Endothelial cell of umbilical vein (primary cell): Measurements from ENCODE around the gene LINC01488. TPM values are rescaled to one million over a fixed set of nuclear protein-coding genes. Genes with fewer than 3 reads are reported as not detected.

Experiments
- BruUV-seq: library from RNA; stranded (reverse); fragments of 400-500 nt; replicated peaks from 2 replicates; lab custom pipeline; 2021; lab: Mats Ljungman, UMichigan
- CTCF ChIA-PET: fragments of 300-600, 350-600 bp; sonication (Branson Sonifier 250); formaldehyde crosslinking; loops from one replicate; lab custom pipeline; 2021; ENCODE audit warnings: antibody characterized with exemption, inconsistent platforms; lab: Charles Lee
- POLR2A ChIA-PET: fragments of 300-600, 350-600 bp; sonication (Branson Sonifier 250); formaldehyde crosslinking; loops from one replicate; lab custom pipeline; 2021; ENCODE audit warnings: antibody characterized with exemption, inconsistent platforms; lab: Charles Lee
- DNase-seq: peaks from one replicate; pipeline ENCODE4 v3.0.0-alpha.2; 2011; ENCODE audit warnings: low read depth, low spot score
- FAIRE-seq: peaks from 2 replicates; lab custom pipeline; 2011; peaks lifted over from hg19 to GRCh38; lab: Jason Lieb, UNC
- H2AFZ ChIP-seq: 2 replicates; pipeline ENCODE4 v1.6.0; 2012; ENCODE audit warnings: low read depth, low read length, control low read depth, inconsistent platforms
- H3K27ac ChIP-seq: 2 replicates; pipeline ENCODE4 v1.5.1; 2011; ENCODE audit warnings: low read depth, mild to moderate bottlenecking, control low read depth, low read length, moderate library complexity; ENCODE audit not compliant: insufficient read depth
- H3K27me3 ChIP-seq, 2 experiments: 2 replicates each; pipeline versions ENCODE4 v1.6.0 to v1.6.1; 2011; ENCODE audit warnings: low read length in 2 of 2, mixed read lengths in 1 of 2; ENCODE audit not compliant: control insufficient read depth in 2 of 2, insufficient read depth in 2 of 2
- H3K36me3 ChIP-seq, 2 experiments: 2 replicates in 1 of 2; 3 replicates in 1 of 2; pipeline ENCODE4 v1.5.1; 2011; ENCODE audit warnings: low read length in 2 of 2, mild to moderate bottlenecking in 1 of 2, moderate library complexity in 1 of 2; ENCODE audit not compliant: control insufficient read depth in 2 of 2, insufficient read depth in 2 of 2; ENCODE audit errors: extremely low read depth in 1 of 2
- H3K4me1 ChIP-seq: 3 replicates; pipeline ENCODE4 v1.5.1; 2011; ENCODE audit warnings: mild to moderate bottlenecking, low read length; ENCODE audit not compliant: control insufficient read depth, insufficient read depth; ENCODE audit errors: extremely low read depth
- H3K4me2 ChIP-seq: 2 replicates; pipeline ENCODE4 v1.6.1; 2011; ENCODE audit warnings: low read length, control low read depth, mixed read lengths; ENCODE audit not compliant: insufficient read depth
- H3K4me3 ChIP-seq, 3 experiments: fragments of 200-600 bp in 1 of 3; sonication (generic), shearing (Covaris generic) in 1 of 3; replicated peaks in 1 of 3; 2 replicates each; pipeline ENCODE4 v1.5.1; 2011 to 2016; ENCODE audit warnings: control low read depth in 3 of 3, low read length in 3 of 3, mild to moderate bottlenecking in 2 of 3, inconsistent platforms in 1 of 3, low read depth in 1 of 3, moderate library complexity in 1 of 3; ENCODE audit not compliant: insufficient read depth in 1 of 3
- H3K79me2 ChIP-seq: 2 replicates; pipeline ENCODE4 v1.6.0; 2012; ENCODE audit warnings: low read length, inconsistent platforms; ENCODE audit not compliant: control insufficient read depth, insufficient read depth
- H3K9ac ChIP-seq: replicated peaks from 2 replicates; pipeline ENCODE3; 2011; ENCODE audit warnings: low read length, control low read depth; ENCODE audit not compliant: insufficient read depth; ENCODE audit errors: extremely low read depth
- H3K9me1 ChIP-seq: replicated peaks from 3 replicates; pipeline ENCODE4 v1.6.0; 2011; ENCODE audit warnings: mild to moderate bottlenecking, low read length; ENCODE audit not compliant: control insufficient read depth, insufficient read depth; ENCODE audit errors: extremely low read depth
- H3K9me3 ChIP-seq: replicated peaks from 2 replicates; pipeline ENCODE4 v1.5.1; 2012; ENCODE audit warnings: low read length, inconsistent platforms; ENCODE audit not compliant: control insufficient read depth, insufficient read depth
- H4K20me1 ChIP-seq: replicated peaks from 2 replicates; pipeline ENCODE3; 2011; ENCODE audit warnings: mild to moderate bottlenecking, low read length; ENCODE audit not compliant: control insufficient read depth, insufficient read depth; ENCODE audit errors: extremely low read depth
- CTCF ChIP-seq, 2 donors: IDR thresholded peaks; 1 replicate in 1 of 2; 2 replicates in 1 of 2; pipeline ENCODE4 v1.5.1; 2011; ENCODE audit warnings: low read length in 2 of 2, mild to moderate bottlenecking in 2 of 2, moderate library complexity in 2 of 2, control low read depth in 1 of 2, inconsistent platforms in 1 of 2, low read depth in 1 of 2; ENCODE audit not compliant: insufficient read depth in 1 of 2; ENCODE audit errors: extremely low read depth in 1 of 2
- EZH2 ChIP-seq: IDR thresholded peaks from 2 replicates; pipeline ENCODE4 v1.6.1; 2012; ENCODE audit warnings: borderline replicate concordance, low read depth, mild to moderate bottlenecking, moderate library complexity, low read length, inconsistent platforms; ENCODE audit not compliant: severe bottlenecking
- FOS ChIP-seq: IDR thresholded peaks from 2 replicates; pipeline ENCODE4 v1.6.1; 2011; ENCODE audit warnings: mild to moderate bottlenecking, low read length, moderate library complexity, borderline replicate concordance; ENCODE audit not compliant: insufficient read depth
- GATA2 ChIP-seq: IDR thresholded peaks from 2 replicates; pipeline ENCODE4 v1.7.0; 2011; ENCODE audit warnings: low read depth, mild to moderate bottlenecking, moderate library complexity, mixed read lengths, low read length; ENCODE audit not compliant: insufficient read length, insufficient read depth
- JUN ChIP-seq: IDR thresholded peaks from 2 replicates; pipeline ENCODE4 v1.6.1; 2011; ENCODE audit warnings: borderline replicate concordance, low read depth; ENCODE audit not compliant: insufficient read length, insufficient read depth
- MAX ChIP-seq: IDR thresholded peaks from 2 replicates; pipeline ENCODE4 v1.6.1; 2011; ENCODE audit not compliant: insufficient read depth, insufficient read length
- MYC ChIP-seq: IDR thresholded peaks from one replicate; pipeline ENCODE4 v1.6.1; 2011; ENCODE audit warnings: mild to moderate bottlenecking, low read depth, low read length
- POLR2A ChIP-seq: IDR thresholded peaks from 2 replicates; pipeline ENCODE4 v1.6.1; 2012; ENCODE audit warnings: low read depth, mild to moderate bottlenecking, control low read depth, low read length
- POLR2AphosphoS5 ChIP-seq: IDR thresholded peaks from 2 replicates; pipeline ENCODE4 v1.6.1; 2012; ENCODE audit warnings: low read depth, mild to moderate bottlenecking, control low read depth, low read length, moderate library complexity; ENCODE audit not compliant: insufficient read depth
- dilution Hi-C: fragments of 300-500 bp; cut with MboI; formaldehyde crosslinking; loops from one replicate; pipeline ENCODE4 v1.15.0; 2019; ENCODE audit warnings: low sequenced_read_pairs; ENCODE audit not compliant: extremely low pct_ligation_motif_present
- intact Hi-C: fragments of 100-400 bp; cut with micrococcal nuclease; formaldehyde crosslinking; loops from one replicate; pipeline ENCODE4 v1.10.0; 2022
- polyA plus RNA-seq, 4 experiments: library from polyadenylated mRNA; depleted of rRNA in 3 of 4; stranded (reverse) in 3 of 4; unstranded in 1 of 4; fragments of >200 nt; gene quantifications; 2 replicates each; pipeline versions ENCODE4 v1.2.1 to v1.2.3, GENCODE V29; 2011 to 2012; ENCODE audit warnings: missing spikeins in 1 of 4
- total RNA-seq: library from RNA; stranded (reverse); gene quantifications from 2 replicates; pipeline ENCODE4 v1.2.3, GENCODE V29; 2021

The LINC01488 gene
- total and polyA plus RNA-seq, 2 donors (not counting 3 experiments of a cell fraction or from before 2014, with no cell fraction given) = not detected

GRCh38 chr11:69438286-69438920 is 43.1 kb upstream of the LINC01488 start:
- intact Hi-C loops = no loop called here
- no peak for TF ChIP-seq FOS
- no peak for TF ChIP-seq MAX
- TF ChIP-seq MYC = no peak
- TF ChIP-seq EZH2 = no peak
- TF ChIP-seq POLR2AphosphoS5 = no peak
- no peak for TF ChIP-seq POLR2A
- no peak for TF ChIP-seq GATA2
- TF ChIP-seq JUN = no peak
- no peak for TF ChIP-seq CTCF (IDR thresholded peaks at IDR 0.05; ENCODE audit: extremely low read depth in 1 of 2, insufficient read depth in 1 of 2, low read depth in 1 of 2, low read length in 2 of 2)
- H3K27me3 ChIP-seq = no peaks in the 10 kb centered on the region
- no peaks in the 10 kb centered on the region for H3K36me3 ChIP-seq
- CTCF ChIA-PET = no interaction called here
- H3K4me2 ChIP-seq = no peak overlapping the region
- no TSS peak for BruUV-seq
- no peaks in the 10 kb centered on the region for H3K9me3 ChIP-seq
- no peak for FAIRE-seq
- no peak overlapping the region for H3K27ac ChIP-seq
- dilution Hi-C loops = no loop called here
- H3K79me2 ChIP-seq = no peaks in the 10 kb centered on the region
- no peaks in the 10 kb centered on the region for H3K9me1 ChIP-seq
- POLR2A ChIA-PET = no interaction called here
- no peak overlapping the region for H3K9ac ChIP-seq
- H4K20me1 ChIP-seq = no peaks in the 10 kb centered on the region
- no peak overlapping the region for H2AFZ ChIP-seq
- H3K4me3 ChIP-seq = no peak overlapping the region
- no peak for DNase-seq
- H3K4me1 ChIP-seq = peaks cover 10% of the 10 kb centered on the region
